Inflammatory macrophage treated with lipopolysaccharide for 4 hours (primary cell): ENCODE data around the gene HMGN3.
"Not testable (repeated sequence)": the region's sequence is repeated elsewhere in the genome, so short reads cannot be mapped to it uniquely, and the experiment has no call there.

Experiments
- DNase-seq: peaks from one replicate; pipeline ENCODE4 v3.0.0-alpha.2; 2020

Gene HMGN3

GRCh38 chr6:79234150-79235022, at the start of gene HMGN3:
Gene HMGN3 (minus strand): TSS chr6:79234682.
- peak; percentile 96 for DNase-seq

- DNase-seq = no peak
Measured at GRCh38 chr6:79280756-79281155, 46.3 kb upstream of the HMGN3 start.

- no peak for DNase-seq
Measured at GRCh38 chr6:79277109-79277508, 42.6 kb upstream of the HMGN3 start.

- no peak for DNase-seq
Measured at GRCh38 chr6:79269877-79270276, 35.4 kb upstream of the HMGN3 start.

GRCh38 chr6:79267128-79267527, 32.6 kb upstream of the HMGN3 start:
- no peak for DNase-seq

- DNase-seq = no peak
Measured at GRCh38 chr6:79266051-79266450, 31.6 kb upstream of the HMGN3 start.

- no peak for DNase-seq
Measured at GRCh38 chr6:79263359-79263758, 28.9 kb upstream of the HMGN3 start.

GRCh38 chr6:79261666-79262065, 27.2 kb upstream of the HMGN3 start:
- DNase-seq = no peak

- no peak for DNase-seq
Measured at GRCh38 chr6:79260772-79261171, 26.3 kb upstream of the HMGN3 start.

- DNase-seq = peak; percentile 10
Measured at GRCh38 chr6:79257381-79258205, 23.1 kb upstream of the HMGN3 start.

GRCh38 chr6:79256770-79257169, 22.3 kb upstream of the HMGN3 start:
- DNase-seq = not testable (repeated sequence)

GRCh38 chr6:79255086-79255485, 20.6 kb upstream of the HMGN3 start:
- DNase-seq = not testable (repeated sequence)

GRCh38 chr6:79250559-79250958, 16.1 kb upstream of the HMGN3 start:
- DNase-seq = no peak

- DNase-seq = peak; percentile 27
Measured at GRCh38 chr6:79250107-79250514, 15.6 kb upstream of the HMGN3 start.

GRCh38 chr6:79249136-79249535, 14.7 kb upstream of the HMGN3 start:
- DNase-seq = no peak

- DNase-seq = peak; percentile 43
Measured at GRCh38 chr6:79246891-79247290, 12.4 kb upstream of the HMGN3 start.

- DNase-seq = no peak
Measured at GRCh38 chr6:79241228-79241627, 6.7 kb upstream of the HMGN3 start.

GRCh38 chr6:79240509-79240908, 6.0 kb upstream of the HMGN3 start:
- DNase-seq = peak; percentile 22

- DNase-seq = peak; percentile 31
Measured at GRCh38 chr6:79239536-79240168, 5.2 kb upstream of the HMGN3 start.

GRCh38 chr6:79238919-79239318, 4.4 kb upstream of the HMGN3 start:
- DNase-seq = peak; percentile 43

- DNase-seq = no peak
Measured at GRCh38 chr6:79236711-79237110, 2.2 kb upstream of the HMGN3 start.

GRCh38 chr6:79233611-79234149, 802 bp downstream of the HMGN3 start:
- DNase-seq = peak; percentile 90
